NCI-H460 (cell line): ENCODE data around the gene NHLRC4. TPM values are rescaled to one million over a fixed set of nuclear protein-coding genes. Genes with fewer than 3 reads are reported as not detected.
"Not testable (repeated sequence)": the region's sequence is repeated elsewhere in the genome, so short reads cannot be mapped to it uniquely, and the experiment has no call there.

Experiments used
- DNase-seq: peaks from one replicate; pipeline ENCODE4 v3.0.0-alpha.2; 2016; ENCODE audit warnings: low read depth; ENCODE audit errors: extremely low read depth
- total RNA-seq: library from RNA; depleted of rRNA; stranded (reverse); fragments of >200 nt; shearing (Covaris generic); gene quantifications from 2 replicates; pipeline ENCODE4 v1.2.3, GENCODE V29; 2014

The NHLRC4 gene
- total RNA-seq, 1 experiment from 2014 or later = 0.35 TPM

GRCh38 chr16:595094-595528, 28.3 kb downstream of the NHLRC4 start:
- DNase-seq = no peak

- DNase-seq = no peak
Measured at GRCh38 chr16:595942-596735, 29.3 kb downstream of the NHLRC4 start.

- no peak for DNase-seq
Measured at GRCh38 chr16:596736-597060, 29.9 kb downstream of the NHLRC4 start.

- DNase-seq = not testable (repeated sequence)
Measured at GRCh38 chr16:597655-598054, 30.9 kb downstream of the NHLRC4 start.

- DNase-seq = no peak
Measured at GRCh38 chr16:598823-599739, 32.3 kb downstream of the NHLRC4 start.

- DNase-seq = no peak
Measured at GRCh38 chr16:600781-601180, 34.0 kb downstream of the NHLRC4 start.

- no peak for DNase-seq
Measured at GRCh38 chr16:603933-604332, 37.1 kb downstream of the NHLRC4 start.

- DNase-seq = no peak
Measured at GRCh38 chr16:606656-607307, 40.0 kb downstream of the NHLRC4 start.

GRCh38 chr16:608019-608418, 41.2 kb downstream of the NHLRC4 start:
- no peak for DNase-seq

- DNase-seq = no peak
Measured at GRCh38 chr16:609316-609715, 42.5 kb downstream of the NHLRC4 start.

GRCh38 chr16:609984-610383, 43.2 kb downstream of the NHLRC4 start:
- no peak for DNase-seq

GRCh38 chr16:610513-611381, 43.9 kb downstream of the NHLRC4 start:
- no peak for DNase-seq

- DNase-seq = no peak
Measured at GRCh38 chr16:615122-615521, 48.3 kb downstream of the NHLRC4 start.

GRCh38 chr16:616733-617586, 50.2 kb downstream of the NHLRC4 start:
- no peak for DNase-seq

GRCh38 chr16:617855-618254, 51.0 kb downstream of the NHLRC4 start:
- no peak for DNase-seq
